Activated effector memory CD4-positive, alpha-beta T cell treated with anti-CD3 and anti-CD28 coated beads, Interleukin-2, amount 50 U/mL, for 16 hours (primary cell): ENCODE results near the gene CAMTA1.

Experiments used
- DNase-seq: peaks from one replicate; pipeline ENCODE4 v3.0.0-alpha.2; 2020

Gene CAMTA1

DNA sequence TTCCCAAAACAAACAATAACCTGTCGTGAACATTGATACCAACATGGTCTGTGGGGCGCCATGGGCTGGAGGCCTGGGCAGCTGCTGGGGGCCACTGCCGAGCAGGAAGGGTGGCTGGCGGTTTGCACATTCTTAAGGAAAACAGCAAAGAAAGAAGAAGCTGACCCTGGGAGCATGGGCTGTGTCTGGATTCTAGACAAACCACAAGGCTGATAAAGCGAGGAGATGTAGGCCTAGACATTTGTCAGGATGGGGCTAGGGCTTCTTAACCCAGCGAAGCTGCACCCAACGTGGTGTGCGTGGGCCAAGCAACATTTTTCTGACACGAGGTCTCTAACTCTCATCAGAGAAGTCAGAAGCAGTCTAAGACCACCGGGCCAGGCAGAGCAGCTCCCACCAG lies 663.7 kb downstream of the CAMTA1 start:
- no peak for DNase-seq

- DNase-seq: no peak
Measured at GRCh38 chr1:7449750-7450149, 664.5 kb downstream of the CAMTA1 start.

DNA sequence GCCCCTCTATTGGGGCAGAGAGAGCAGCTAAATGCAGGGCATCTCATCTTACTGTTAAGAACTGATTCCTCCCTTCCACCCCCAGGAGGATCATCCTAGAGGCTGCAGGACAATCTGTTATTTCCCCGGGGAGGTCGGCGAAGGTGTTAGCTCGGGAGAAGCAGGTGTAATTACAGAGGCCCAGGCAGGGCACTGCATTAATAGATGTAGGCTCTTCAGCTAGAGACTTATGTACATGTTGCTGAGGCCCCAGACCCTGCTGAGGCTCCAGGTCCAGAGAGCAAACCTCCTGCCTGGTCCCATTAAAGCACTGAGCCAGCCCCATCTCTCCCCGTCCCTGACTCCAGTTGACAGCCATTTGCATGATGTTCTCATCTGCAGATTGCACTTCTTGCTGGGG lies 665.6 kb downstream of the CAMTA1 start:
- DNase-seq: no peak

GRCh38 chr1:7453038-7453437 lies 667.8 kb downstream of the CAMTA1 start:
- DNase-seq: no peak

GRCh38 chr1:7454052-7454815 lies 669.0 kb downstream of the CAMTA1 start:
- no peak for DNase-seq

DNA sequence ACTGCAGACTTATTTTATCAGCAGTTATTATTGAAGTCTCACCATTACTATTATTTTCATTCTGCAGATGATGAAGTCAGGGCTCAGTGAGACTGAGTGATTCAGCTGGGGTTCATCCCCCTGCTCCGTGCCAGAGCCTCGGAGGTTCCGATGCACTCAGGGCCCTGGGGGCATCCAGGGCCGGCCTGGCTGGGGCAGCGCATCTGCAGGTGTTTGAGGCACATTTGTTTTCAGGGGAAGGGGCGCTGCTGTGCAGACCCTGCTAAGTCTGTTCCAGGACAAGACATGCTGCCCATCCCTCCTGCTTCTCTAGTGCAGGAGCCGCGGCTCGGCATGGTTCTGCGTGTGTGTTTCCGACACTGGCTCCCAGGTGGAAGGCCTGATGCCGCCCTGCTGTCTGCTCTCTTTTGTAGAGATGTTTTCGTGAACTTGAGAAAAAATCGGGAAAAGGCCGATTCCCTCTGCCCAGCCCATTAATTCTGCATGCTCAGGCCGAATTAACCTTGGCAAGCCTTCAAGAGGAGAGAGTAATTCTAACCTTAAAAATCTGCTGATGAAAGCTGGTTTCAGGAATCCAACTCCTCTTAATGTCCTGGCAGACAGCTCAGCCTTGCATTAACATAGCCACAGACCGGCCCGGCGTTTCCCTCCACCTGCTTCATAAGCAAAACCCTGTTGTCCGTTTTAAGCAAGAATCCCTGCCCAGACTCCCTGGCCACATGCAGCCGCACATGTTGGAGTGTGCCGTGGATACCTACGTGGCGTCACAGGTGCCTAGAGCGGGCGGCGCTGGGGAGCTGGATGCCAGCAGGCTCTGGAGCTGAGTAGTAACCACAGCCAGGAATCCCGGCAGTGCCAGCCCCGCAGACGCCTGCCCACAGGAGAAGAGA lies 669.9 kb downstream of the CAMTA1 start:
- no peak for DNase-seq

GRCh38 chr1:7455796-7456721 lies 670.8 kb downstream of the CAMTA1 start:
- DNase-seq: no peak

DNA sequence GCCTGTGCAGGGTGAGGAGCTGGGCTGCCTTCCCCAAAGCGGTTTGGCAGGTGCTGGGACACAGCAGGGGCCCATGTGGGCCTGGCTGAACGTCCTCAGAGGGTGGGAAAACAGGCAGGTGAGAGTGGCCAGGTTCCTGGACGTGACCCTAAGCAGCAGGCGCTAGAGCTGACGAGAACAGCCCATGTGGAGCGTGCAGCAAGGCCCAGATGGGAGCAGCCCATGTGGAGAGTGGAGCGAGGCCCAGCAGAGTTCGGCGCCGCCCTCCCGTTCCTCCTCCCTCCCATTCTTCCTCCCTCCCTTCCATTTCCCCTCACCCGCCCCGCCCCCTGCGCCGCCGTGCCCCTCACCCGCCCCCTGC lies 671.4 kb downstream of the CAMTA1 start:
- DNase-seq: no peak

- no peak for DNase-seq
Measured at GRCh38 chr1:7457811-7458210, 672.6 kb downstream of the CAMTA1 start.

GRCh38 chr1:7458946-7459345 lies 673.7 kb downstream of the CAMTA1 start:
- DNase-seq: no peak

DNA sequence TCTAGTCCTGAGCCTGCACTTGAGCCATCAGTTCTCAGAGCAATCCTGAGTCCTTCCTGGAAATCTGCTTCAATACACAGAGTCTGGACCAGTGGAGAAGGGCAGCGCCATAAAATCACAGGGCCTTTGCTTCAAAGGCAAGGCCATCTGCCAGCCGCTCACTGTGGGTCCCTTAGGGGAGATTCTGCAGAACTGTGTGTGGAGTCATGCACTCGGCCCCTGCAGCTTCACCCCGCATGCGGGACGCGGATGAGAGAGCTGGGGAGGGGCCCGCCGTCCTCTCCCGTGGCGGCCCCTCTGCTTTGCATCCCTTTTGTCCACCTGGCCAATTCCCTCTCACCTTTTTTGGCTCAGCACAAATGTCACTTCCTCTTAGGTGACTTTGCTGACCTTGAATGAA lies 674.7 kb downstream of the CAMTA1 start:
- no peak for DNase-seq

GRCh38 chr1:7460807-7461206 lies 675.6 kb downstream of the CAMTA1 start:
- DNase-seq: no peak

DNA sequence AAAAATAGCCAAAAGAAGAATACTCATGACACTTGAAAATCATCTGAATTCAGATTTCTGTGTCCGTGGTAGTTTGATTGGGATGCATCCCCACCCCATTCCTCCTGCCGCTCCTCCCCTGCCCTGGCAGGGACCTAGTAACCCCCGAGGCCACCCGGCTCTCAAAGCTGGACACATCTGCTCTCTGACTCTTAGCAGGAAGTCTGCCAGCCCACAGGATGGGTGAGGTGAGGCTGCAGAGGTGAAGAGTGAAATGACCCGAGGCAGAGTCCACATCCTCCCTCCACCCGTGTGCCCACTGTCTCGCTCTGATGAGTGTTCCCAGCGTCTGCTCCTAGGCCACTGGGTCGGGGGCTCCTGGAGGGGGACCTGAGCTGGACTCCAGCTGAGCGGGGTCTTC lies 677.4 kb downstream of the CAMTA1 start:
- DNase-seq: no peak

- no peak for DNase-seq
Measured at GRCh38 chr1:7463526-7463925, 678.3 kb downstream of the CAMTA1 start.

DNA sequence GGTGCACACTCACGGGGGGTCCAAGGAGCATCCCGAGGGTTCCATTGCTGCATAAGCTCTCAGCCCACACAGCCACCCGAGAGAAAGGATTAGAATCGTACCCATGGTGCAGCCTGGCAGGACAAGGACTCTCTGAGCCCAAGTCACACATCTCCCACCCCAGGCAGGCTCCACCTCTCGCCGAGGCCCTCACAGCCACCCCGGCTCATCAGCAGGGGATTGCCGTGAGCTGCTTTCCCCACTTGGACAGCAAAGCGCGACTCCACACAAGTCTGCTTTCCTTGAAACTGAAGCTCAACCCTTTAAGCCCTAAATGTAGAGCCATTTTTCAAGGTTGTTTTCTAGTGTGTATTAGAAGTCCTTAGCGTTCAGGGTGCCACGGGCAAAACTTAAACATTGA lies 679.5 kb downstream of the CAMTA1 start:
- DNase-seq: no peak

DNA sequence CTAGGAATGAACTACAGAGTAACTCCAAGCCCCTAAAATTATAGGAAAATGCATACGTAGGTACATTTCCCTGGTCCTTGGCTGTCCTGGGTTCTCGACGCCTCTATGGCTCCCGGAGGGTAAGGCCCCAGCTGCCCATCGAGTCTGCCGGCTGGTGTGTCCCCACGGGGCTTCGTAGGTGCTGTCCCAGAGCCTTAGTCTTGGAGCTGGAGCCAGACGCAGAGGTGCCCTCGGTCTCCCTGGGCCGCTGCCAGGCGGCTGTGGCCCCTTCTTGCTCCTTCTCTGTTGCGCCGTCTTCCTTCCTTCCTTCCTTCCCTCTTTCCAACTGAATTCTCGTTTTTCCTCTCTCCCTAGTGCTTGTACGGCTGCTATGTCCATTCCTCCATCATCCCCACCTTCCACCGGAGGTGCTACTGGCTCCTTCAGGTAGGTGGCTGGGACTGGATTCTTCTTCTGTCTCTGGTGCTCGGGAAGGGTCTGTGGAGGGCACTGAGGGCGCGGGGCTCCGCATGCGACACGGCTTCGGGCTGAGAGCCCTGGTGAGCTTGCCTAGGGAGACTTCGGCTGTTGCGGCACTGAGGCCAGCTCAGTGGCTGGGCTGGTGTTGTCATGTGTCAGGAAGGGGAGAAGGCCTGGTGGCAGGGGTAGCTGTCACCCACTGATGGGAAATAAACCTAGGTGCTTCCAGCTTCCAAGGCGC lies 682.4 kb downstream of the CAMTA1 start:
- DNase-seq: no peak

GRCh38 chr1:7468248-7468647 lies 683.0 kb downstream of the CAMTA1 start:
- DNase-seq: no peak

DNA sequence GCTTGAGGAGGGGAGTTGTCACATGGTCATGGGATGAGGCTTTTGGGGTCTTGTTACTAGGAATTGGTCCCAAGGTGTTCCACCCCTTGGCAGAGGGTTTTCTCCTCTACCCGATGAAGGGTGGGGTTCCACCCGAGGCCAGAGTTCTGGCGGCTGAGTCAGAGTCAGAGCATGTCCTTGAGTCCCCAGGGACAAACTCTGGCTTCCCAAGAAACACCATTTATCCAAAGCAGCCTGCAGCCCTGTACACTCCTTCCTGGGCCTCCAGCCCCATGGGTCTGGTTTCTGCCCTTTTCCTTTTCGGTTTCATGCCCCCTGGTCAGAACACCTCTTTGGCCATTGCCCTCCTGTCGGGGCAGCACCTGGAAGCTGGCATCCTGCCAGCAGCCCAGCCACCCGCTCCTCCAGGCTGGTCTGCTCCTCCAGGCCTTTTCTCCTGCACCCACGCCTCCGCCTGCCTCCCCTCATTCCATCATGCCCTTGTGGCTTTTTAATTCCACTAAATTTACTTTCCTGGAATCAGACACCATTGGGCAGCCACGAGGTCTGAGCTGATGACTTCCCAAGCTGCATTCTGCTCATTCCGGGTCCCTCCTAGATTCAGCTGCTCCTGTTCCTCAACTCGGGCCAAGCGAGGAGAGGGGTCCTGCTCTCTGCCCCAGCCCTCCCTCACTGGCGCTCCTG lies 684.1 kb downstream of the CAMTA1 start:
- no peak for DNase-seq

DNA sequence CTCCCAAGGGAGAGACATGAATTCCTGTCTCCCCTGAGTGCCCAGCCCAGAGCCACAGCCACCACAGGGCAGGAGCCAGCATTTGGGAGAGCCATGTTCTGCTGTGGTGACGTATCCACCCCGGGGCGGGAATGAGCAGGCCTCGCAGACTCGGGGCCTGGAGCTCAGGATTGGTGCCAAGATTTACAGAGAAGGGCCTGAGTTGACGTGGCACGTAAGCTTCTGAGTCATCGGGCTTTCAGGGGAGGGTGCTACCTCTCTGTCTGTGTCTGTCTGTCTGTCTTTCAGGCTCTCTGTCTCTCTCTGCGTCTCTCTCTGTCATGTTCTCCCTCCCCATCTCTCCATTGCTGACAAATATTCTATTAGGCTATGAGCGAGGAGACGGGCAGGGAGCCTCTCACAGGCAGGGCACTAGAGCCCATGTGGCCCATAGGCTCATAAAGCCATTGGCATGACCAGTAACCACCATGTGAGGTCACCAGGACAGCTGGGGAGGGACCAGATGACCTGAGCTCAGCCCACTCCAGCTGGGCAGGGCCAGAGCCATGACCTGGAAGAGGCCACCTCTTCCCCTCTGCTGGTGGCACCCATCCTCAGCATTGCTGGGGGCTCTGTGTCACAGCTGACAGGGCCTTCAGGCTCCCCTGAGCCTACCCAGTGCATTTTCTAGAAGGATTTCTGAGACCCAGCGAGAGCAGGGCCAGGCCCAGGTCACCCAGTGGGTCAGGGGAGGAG lies 685.8 kb downstream of the CAMTA1 start:
- no peak for DNase-seq

DNA sequence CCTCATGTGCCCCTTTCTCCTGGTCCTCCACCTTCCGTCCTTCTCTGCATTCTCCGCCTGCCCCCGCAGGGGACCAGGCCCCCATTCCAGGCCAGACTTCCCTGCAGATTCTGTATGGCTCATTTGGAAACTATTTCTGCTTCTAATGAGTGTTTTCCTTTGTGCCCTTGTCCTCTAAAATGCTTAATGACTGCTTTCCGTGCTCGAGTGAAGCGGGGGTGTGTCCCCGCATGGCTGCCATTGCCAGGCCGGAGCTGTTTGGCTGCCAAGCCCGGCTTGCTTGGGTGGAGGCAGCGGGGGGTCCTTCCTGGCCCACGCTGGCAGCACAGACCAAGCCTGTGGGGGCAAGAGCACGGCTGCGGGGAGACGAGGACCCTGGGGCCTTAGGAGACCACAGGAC lies 686.6 kb downstream of the CAMTA1 start:
- DNase-seq: no peak
